SK-N-SH (cell line): ENCODE data around the gene UBL7. TPM values are rescaled to one million over a fixed set of nuclear protein-coding genes. Genes with fewer than 3 reads are reported as not detected.

Source experiments
- CTCF ChIA-PET: fragments of 300-600, 350-600 bp; formaldehyde crosslinking; extraction: SDS; loops from one replicate; lab custom pipeline; 2021; lab: Yijun Ruan, JAX
- POLR2A ChIA-PET: fragments of 350-600 bp; sonication (Branson Sonifier 250); formaldehyde crosslinking; extraction: SDS; loops from one replicate; lab custom pipeline; 2020; ENCODE audit warnings: antibody characterized with exemption, inconsistent platforms; lab: Yijun Ruan, JAX
- DNase-seq: peaks from one replicate; pipeline ENCODE4 v3.0.0; 2012
- H2AFZ ChIP-seq: fragments of 200-600 bp; sonication (generic); 2 replicates; pipeline ENCODE4 v1.8.1; 2016; ENCODE audit warnings: antibody characterized with exemption, mild to moderate bottlenecking, low read depth
- H3F3A ChIP-seq: fragments of 200-600 bp; sonication (generic); replicated peaks from 2 replicates; pipeline ENCODE3; 2016; ENCODE audit warnings: antibody characterized with exemption, mild to moderate bottlenecking; ENCODE audit not compliant: insufficient read depth
- H3K27ac ChIP-seq, 2 experiments: fragments of 200-500 bp in 1 of 2; fragments of 200-600 bp in 1 of 2; sonication (Bioruptor generic) in 1 of 2; sonication (generic), shearing (Covaris generic) in 1 of 2; 2 replicates each; pipeline versions ENCODE4 v1.5.1 to v1.6.1; 2014 to 2016; ENCODE audit warnings: low read depth in 2 of 2, inconsistent platforms in 1 of 2, low read length in 1 of 2, mild to moderate bottlenecking in 1 of 2, mixed read lengths in 1 of 2
- H3K27me3 ChIP-seq: fragments of 200-600 bp; sonication (generic), shearing (Covaris generic); 2 replicates; pipeline ENCODE4 v1.6.1; 2016; ENCODE audit warnings: mixed run types; ENCODE audit not compliant: insufficient read depth
- H3K36me3 ChIP-seq, 2 experiments: fragments of 200-500 bp in 1 of 2; fragments of 200-600 bp in 1 of 2; sonication (Bioruptor generic) in 1 of 2; sonication (generic) in 1 of 2; replicated peaks in 1 of 2; 2 replicates each; pipeline versions ENCODE3 to v1.5.1; 2014 to 2016; ENCODE audit warnings: low read length in 1 of 2, mild to moderate bottlenecking in 1 of 2; ENCODE audit not compliant: insufficient read depth in 2 of 2, control insufficient read depth in 1 of 2
- H3K4me1 ChIP-seq, 2 experiments: fragments of 200-500 bp in 1 of 2; fragments of 200-600 bp in 1 of 2; sonication (Bioruptor generic) in 1 of 2; sonication (generic), shearing (Covaris generic) in 1 of 2; 2 replicates each; pipeline versions ENCODE4 v1.5.1 to v1.6.1; 2014 to 2016; ENCODE audit warnings: low read depth in 1 of 2, low read length in 1 of 2, mixed run types in 1 of 2; ENCODE audit not compliant: insufficient read depth in 2 of 2, control insufficient read depth in 1 of 2
- H3K4me2 ChIP-seq: fragments of 200-600 bp; sonication (generic), shearing (Covaris generic); 2 replicates; pipeline ENCODE4 v1.6.1; 2017; ENCODE audit warnings: mixed run types
- H3K4me3 ChIP-seq, 2 experiments: fragments of 200-500 bp in 1 of 2; fragments of 200-600 bp in 1 of 2; sonication (Bioruptor generic) in 1 of 2; sonication (generic), shearing (Covaris generic) in 1 of 2; 2 replicates each; pipeline versions ENCODE4 v1.5.1 to v1.8.1; 2014 to 2016; ENCODE audit warnings: low read depth in 2 of 2, inconsistent platforms in 1 of 2, low read length in 1 of 2, mild to moderate bottlenecking in 1 of 2, mixed read lengths in 1 of 2, moderate library complexity in 1 of 2
- H3K79me2 ChIP-seq: fragments of 200-600 bp; sonication (generic); 2 replicates; pipeline ENCODE4 v1.8.1; 2017; ENCODE audit warnings: mild to moderate bottlenecking; ENCODE audit not compliant: insufficient read depth
- H3K9ac ChIP-seq: fragments of 200-600 bp; sonication (generic); 2 replicates; pipeline ENCODE4 v1.6.1; 2017; ENCODE audit warnings: mixed run types
- H3K9me2 ChIP-seq: fragments of 200-600 bp; sonication (generic); 2 replicates; pipeline ENCODE4 v1.6.1; 2017; ENCODE audit warnings: mixed run types
- H3K9me3 ChIP-seq: fragments of 200-600 bp; sonication (generic); 2 replicates; pipeline ENCODE4 v1.6.1; 2017; ENCODE audit warnings: mixed run types, mild to moderate bottlenecking, moderate library complexity
- H4K20me1 ChIP-seq: fragments of 200-600 bp; sonication (generic); 2 replicates; pipeline ENCODE4 v1.6.1; 2017; ENCODE audit warnings: mild to moderate bottlenecking, mixed run types; ENCODE audit not compliant: insufficient read depth
- CHD2 ChIP-seq: fragments of 150-350 bp; IDR thresholded peaks from 2 replicates; pipeline ENCODE4 v1.6.1; 2018; ENCODE audit warnings: low read length; ENCODE audit not compliant: partially characterized antibody
- CTCF ChIP-seq: fragments of 200-600 bp; sonication (generic); IDR thresholded peaks from 2 replicates; pipeline ENCODE4 v1.6.1; 2017; ENCODE audit warnings: antibody characterized with exemption, mild to moderate bottlenecking, moderate library complexity
- FOXJ3 ChIP-seq: sonication (generic); formaldehyde crosslinking; IDR thresholded peaks from 2 replicates; pipeline ENCODE4 v1.5.1; 2020; ENCODE audit warnings: mild to moderate bottlenecking, missing genetic modification reagents
- NFIC ChIP-seq: IDR thresholded peaks from 2 replicates; pipeline ENCODE4 v1.4.0; 2012; ENCODE audit warnings: borderline replicate concordance
- RFX5 ChIP-seq: IDR thresholded peaks from 2 replicates; pipeline ENCODE4 v1.6.1; 2012; ENCODE audit warnings: mild to moderate bottlenecking, improper control_type of control experiment, low read length
- SIN3A ChIP-seq: IDR thresholded peaks from 2 replicates; pipeline ENCODE4 v1.6.1; 2012; ENCODE audit warnings: low read depth, mild to moderate bottlenecking, low read length, moderate library complexity, borderline replicate concordance
- SMC3 ChIP-seq: IDR thresholded peaks from 2 replicates; pipeline ENCODE4 v1.6.1; 2012; ENCODE audit warnings: low read depth, low read length, improper control_type of control experiment
- TCF12 ChIP-seq: IDR thresholded peaks from 2 replicates; pipeline ENCODE4 v1.4.0; 2012
- ZBTB33 ChIP-seq: IDR thresholded peaks from 2 replicates; pipeline ENCODE4 v1.4.0; 2012; ENCODE audit warnings: low read depth, borderline replicate concordance
- WGBS: methylation state at CpG from one replicate; pipeline ENCODE4 v1.1.6; 2017; ENCODE audit warnings: low lambda C conversion rate; 5-methylcytosine and 5-hydroxymethylcytosine counted together
- polyA plus RNA-seq, 3 experiments: library from polyadenylated mRNA; depleted of rRNA; stranded (reverse); fragments of >200 nt; gene quantifications; 2 replicates each; pipeline ENCODE4 v1.2.3, GENCODE V29; 2012
- TF ChIP-seq, protein P1 (sequence below): fragments of 150-350 bp; IDR thresholded peaks from 2 replicates; pipeline ENCODE4 v1.6.1; 2016; ENCODE audit warnings: mild to moderate bottlenecking, low read depth, low read length
- TF ChIP-seq, protein P2 (sequence below): IDR thresholded peaks from 2 replicates; pipeline ENCODE4 v1.4.0; 2012; ENCODE audit warnings: low read depth

The UBL7 gene
- polyA plus RNA-seq, 1 of the 3 experiments (the other 2 are of a cell fraction): 81.1 TPM

DNA sequence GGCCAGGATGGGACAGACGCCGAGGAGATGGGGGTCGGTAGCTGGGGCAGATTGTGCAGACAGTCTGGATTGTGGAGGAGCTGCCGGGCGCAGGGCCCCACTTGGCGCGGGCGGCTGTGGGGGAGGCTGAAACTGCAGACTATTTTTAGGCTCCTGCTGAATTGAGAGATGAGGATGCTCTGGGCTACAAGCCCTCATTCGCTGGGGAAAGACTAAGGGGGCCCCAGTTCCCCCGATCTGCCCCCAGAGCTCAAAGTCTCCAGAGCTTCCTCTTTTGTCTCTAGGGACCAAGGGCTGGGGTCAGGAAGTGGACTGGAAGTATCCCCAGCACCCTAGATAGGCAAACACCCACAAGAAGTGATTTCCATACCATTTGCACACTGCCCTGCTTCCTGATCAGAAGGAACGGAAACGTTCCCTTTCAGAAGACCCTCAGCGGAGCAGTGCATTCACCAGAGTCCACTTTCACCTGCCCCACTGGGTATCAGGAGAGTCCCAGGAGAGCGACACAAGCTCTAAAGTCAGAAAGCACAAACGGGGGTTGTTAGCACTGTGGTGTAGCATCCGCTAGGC, 56.9 kb downstream of the UBL7 start:
- H3K27ac ChIP-seq: no peak overlapping the region
- H3K9me3 ChIP-seq: no peaks in the 10 kb centered on the region
- H4K20me1 ChIP-seq: no peaks in the 10 kb centered on the region
- 87% methylated on average over 9 of the region's 16 CpGs for WGBS
- no peaks in the 10 kb centered on the region for H3K9me2 ChIP-seq
- no peak for DNase-seq
- no peak overlapping the region for H3K9ac ChIP-seq
- H3K4me2 ChIP-seq: no peak overlapping the region
- H3K4me1 ChIP-seq: peaks cover 0 to 12% of the 10 kb centered on the region in 2 experiments; a peak in 2 of 4 replicates
- CTCF ChIA-PET: interaction anchor here (0.5 to 1.3 kb wide), 3 partner anchors 11 to 35 kb away, joined by 3 to 6 read pairs (median 3); no protein-coding TSS in a partner anchor
- POLR2A ChIA-PET: no interaction called here
- H3F3A ChIP-seq: peaks cover 7% of the 10 kb centered on the region
- no peaks in the 10 kb centered on the region for H3K27me3 ChIP-seq
- H3K36me3 ChIP-seq: no peaks in the 10 kb centered on the region
- H3K4me3 ChIP-seq: no peak overlapping the region
- H3K79me2 ChIP-seq: no peaks in the 10 kb centered on the region
- H2AFZ ChIP-seq: no peak overlapping the region
- TF ChIP-seq CHD2: no peak

- Histone ChIP-seq H3K9ac (no peak overlapping the region), H3K9me2 (no peaks in the 10 kb centered on the region), H3K4me3 (no peak overlapping the region), H3K4me1 (peaks cover 0 to 12% of the 10 kb centered on the region in 2 experiments; a peak in 2 of 4 replicates), H3F3A (peaks cover 7% of the 10 kb centered on the region), H3K9me3 (no peaks in the 10 kb centered on the region), H3K79me2 (no peaks in the 10 kb centered on the region), H2AFZ (no peak overlapping the region), H3K27ac (no peak overlapping the region), H3K36me3 (no peaks in the 10 kb centered on the region), H4K20me1 (no peaks in the 10 kb centered on the region), H3K4me2 (no peak overlapping the region), H3K27me3 (no peaks in the 10 kb centered on the region)
- DNase-seq: no peak
- TF ChIP-seq, protein P1, sequence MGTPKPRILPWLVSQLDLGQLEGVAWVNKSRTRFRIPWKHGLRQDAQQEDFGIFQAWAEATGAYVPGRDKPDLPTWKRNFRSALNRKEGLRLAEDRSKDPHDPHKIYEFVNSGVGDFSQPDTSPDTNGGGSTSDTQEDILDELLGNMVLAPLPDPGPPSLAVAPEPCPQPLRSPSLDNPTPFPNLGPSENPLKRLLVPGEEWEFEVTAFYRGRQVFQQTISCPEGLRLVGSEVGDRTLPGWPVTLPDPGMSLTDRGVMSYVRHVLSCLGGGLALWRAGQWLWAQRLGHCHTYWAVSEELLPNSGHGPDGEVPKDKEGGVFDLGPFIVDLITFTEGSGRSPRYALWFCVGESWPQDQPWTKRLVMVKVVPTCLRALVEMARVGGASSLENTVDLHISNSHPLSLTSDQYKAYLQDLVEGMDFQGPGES: no peak
- TF ChIP-seq CTCF: no peak
- TF ChIP-seq RFX5: no peak
- TF ChIP-seq TCF12: no peak
- no peak for TF ChIP-seq FOXJ3 (CRISPR knock-in tag)
- TF ChIP-seq, protein P2, sequence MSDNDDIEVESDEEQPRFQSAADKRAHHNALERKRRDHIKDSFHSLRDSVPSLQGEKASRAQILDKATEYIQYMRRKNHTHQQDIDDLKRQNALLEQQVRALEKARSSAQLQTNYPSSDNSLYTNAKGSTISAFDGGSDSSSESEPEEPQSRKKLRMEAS: no peak
- no peak for TF ChIP-seq SIN3A
- TF ChIP-seq NFIC: no peak
- TF ChIP-seq SMC3: no peak
- TF ChIP-seq ZBTB33: no peak
- ChIA-PET POLR2A (no interaction called here), CTCF (interaction anchor here (0.5 to 1.3 kb wide), 4 partner anchors 10 to 35 kb away, joined by 3 to 6 read pairs (median 3); no protein-coding TSS in a partner anchor)
- 91% methylated on average over 10 of the region's 10 CpGs for WGBS
Measured at GRCh38 chr15:74403588-74403919, 57.4 kb downstream of the UBL7 start.
